LHCN-M2 (cell line): Measurements from ENCODE around the gene AHCYL1. TPM values are rescaled to one million over a fixed set of nuclear protein-coding genes. Genes with fewer than 3 reads are reported as not detected.

Source experiments
- DNase-seq: peaks from one replicate; pipeline ENCODE4 v3.0.0-alpha.2; 2012; ENCODE audit warnings: low read depth
- total RNA-seq: library from RNA; depleted of rRNA; stranded (reverse); fragments of >200 nt; gene quantifications from 2 replicates; pipeline ENCODE4 v1.2.3, GENCODE V29; 2014

AHCYL1 gene
- total RNA-seq, 1 experiment from 2014 or later, result 33.0 TPM

DNA sequence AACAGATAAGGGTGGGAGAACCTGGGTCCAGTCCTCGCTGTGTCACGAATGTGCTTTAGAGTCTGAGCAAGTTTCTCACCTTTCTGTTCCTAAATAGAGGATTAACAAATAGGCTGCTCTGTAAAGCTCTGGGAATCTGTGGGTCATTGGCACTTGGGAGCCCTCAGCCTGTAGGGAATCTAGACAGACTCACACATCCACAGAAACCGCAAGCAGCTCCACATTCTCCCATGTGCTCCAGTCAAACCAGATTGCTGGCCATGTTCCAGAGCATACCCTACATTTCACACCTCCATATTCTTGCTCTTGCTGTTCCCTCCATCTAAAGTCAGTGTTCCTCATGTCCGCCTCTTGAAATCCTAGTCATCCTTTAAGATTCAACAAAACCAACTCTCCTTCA is 7.8 kb upstream of the AHCYL1 start:
- DNase-seq, result no peak

DNA sequence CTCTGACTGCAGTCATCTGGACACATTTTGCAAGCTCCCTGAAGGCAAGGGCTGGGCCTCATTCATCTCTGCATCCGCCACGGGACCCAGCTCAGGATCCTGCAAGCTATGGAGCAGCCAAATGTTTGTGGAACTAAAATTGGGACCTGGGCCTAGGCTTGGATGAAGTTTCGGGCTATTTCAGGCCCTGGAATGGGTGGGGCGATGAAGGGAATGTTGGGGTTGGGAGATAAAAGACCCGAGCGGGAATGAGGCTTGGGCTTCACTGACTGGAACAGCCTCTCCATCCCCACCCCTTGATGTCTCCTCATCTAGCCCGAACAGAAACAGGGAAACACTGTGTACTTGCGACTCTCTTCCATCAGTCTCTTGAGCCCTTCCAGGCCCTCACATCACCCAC is 7.3 kb upstream of the AHCYL1 start:
- no peak for DNase-seq

DNA sequence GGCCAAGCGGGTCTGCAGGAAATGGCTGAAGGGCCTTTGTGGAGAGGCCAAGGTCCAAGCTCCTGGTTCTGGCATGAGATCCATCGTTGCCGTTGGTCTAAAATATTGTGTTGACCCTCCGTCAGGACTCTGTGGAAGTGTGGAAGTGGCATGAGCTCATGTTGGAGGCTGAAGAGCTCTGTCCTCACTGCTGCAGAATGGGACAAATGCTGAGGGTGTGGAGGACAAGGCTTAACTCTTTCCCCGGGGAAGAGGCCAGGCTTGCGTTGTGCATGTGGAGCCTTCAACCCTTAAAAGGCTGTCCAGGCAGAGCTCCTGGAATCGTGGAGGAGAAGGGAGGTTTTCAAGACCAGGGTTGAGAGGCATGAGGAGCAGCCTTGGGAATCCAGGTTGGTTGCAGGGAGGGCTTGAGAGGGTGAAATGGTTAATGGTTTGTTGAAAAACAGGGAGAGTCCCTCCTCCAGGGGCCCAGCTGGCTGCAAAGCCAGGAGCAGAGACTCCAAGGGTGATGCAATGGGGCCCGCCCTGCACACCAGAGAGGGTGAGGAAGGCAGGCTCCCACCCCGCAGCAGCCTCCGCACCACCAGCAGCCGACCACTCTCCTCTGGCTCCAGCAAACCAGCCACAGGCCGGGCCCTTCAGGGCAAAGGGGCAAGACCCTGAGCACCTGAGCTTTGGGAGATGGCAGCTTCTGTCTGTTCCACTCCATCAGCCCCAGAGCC is 6.7 kb upstream of the AHCYL1 start:
- DNase-seq, result no peak

DNA sequence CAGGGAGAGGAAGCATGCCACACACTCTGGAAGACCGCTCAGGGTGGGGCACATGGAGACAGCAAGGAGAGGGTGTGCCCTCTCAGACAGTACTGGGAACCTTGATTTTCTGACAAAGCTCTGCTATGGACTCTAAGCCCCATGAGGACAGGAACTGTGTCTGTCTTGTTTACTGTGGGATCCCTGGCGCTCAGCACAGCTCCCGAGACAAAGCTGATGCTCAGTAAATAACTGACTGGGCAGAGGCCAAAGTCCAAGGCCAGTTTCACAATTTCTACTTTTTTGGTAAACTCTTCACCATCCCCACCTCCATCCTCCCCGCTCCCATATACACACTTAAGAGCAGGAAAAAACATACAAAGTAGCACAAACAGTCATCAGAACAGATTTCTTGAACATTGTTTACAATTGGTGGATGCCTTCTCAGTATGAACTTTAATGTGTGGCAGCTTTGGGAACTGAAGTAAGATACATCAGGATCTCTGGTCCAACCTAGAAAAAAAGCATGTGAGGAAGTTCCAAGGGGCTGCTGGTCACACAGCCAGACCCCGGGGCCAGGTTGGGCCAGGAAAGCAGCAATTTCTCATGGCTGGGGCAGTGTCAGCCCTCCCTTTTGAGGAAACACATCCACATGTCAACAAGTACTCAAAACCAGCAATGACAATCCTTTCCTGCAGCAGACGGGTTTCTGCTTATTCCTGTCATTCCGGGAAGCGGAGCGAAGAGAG is 5.6 kb upstream of the AHCYL1 start:
- no peak for DNase-seq

DNA sequence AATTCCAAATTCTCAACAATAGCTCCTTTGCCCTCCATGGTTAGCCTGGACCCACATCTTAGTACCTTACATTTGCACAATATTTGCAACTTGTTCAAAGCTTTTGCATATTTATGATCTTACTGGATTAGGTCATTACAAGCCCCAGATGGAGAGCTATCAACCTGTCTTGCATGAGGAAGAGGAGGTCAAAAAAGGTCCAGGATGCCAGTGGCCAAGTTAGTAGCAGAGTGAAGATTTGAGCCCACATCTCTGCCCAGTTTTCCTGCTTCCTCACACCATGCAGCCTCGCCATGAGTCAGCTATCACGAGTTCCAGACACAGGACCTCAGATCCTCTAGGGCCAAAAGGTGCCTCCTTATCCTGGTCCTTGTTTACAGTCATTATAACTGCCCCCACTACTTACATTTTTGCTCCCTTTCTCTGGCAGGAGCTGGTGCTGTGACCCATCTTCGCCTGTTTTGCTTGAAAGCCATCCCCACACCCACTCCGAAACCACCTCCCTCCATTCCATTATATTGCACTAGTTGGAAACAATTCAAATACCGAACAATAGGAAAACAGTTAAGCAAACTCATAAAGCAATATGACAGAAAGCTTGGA is 5.0 kb upstream of the AHCYL1 start:
- peak; percentile 75 for DNase-seq

DNA sequence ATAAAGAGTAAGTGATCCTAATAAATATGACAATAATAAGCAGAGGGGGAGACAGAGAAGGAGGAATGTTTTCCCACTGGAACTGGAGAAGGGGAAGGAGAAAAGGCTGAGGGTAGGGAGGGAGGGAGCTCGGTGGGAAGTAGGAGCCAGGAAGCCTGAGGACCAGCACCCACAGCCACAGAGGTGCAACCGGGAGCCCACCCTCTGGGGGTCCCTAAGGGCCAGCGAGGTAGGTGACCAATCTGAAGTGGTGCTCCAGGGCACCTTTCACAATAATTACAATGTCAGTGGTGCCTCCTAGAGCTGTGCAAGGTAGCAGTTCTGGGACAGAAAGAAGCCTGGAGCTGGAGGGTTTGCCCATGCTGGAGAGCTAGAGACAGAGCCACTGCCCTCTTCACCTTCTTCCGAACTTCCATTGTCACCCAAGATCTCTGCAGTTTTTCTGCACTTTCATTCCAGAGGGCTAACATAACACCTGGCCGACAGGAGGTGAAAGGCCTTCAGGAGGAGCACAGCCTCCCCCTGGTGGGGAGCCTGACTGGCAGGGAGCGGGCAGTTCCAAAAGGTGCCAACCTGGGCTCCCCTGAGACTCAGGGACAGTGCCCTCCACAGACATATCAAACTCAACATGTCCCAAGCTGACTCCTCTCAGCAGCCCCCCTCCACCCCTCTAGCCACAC is 4.1 kb upstream of the AHCYL1 start:
- DNase-seq, result no peak

DNA sequence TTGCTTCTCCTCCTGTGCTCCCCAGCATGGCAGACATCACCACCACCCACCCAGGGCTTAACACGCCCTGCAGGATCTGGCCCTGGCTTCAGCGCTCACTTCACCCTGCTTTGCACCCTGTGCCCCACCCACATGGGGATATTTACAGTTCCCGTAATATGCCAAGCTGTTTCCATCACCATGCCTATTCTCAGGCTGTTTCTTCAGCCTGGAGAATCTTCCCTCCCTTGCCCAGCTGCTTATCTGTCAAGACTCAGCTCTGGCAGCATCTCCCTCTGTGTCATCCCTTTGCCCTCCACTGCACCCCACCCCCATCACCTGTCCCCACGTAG is 3.6 kb upstream of the AHCYL1 start:
- no peak for DNase-seq

DNA sequence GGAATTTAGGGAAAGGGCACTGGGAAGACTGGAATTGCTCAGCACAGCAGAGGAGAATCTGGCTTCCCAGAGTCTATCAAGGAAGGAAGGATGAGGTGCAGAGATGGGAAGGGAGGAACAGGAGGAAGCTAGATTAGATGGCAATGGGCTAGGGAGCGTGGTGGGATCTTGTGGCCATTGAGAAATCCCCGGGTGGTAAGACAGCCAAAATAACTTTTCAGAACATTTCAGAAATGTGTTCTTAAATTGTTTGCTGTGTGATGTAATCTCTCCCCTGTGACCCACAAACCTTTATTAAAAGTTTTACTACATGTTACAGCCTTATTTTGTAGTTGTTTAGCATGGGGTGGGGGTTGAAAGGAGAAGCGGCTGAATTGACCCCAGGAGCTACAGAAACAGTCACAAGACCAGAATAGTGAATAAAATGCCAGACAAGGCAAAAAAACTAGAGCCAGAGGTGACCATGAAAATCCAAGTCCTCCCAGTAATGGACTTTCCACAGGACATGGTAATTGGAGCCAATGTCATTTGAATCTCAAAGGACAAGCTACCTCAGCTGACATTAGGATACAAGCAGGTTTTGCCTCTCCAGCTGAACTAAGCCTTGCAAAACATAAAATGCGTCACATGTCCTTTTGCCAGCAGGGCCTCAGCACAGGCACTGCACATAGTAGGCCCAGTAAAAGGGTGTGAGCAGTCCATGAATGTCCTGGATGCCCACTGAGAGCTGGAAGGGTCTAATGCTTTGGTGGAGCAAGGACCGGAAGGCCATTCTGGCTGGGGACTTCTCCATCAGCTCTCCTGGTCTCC is 980 bp upstream of the AHCYL1 start:
- DNase-seq, result no peak

DNA sequence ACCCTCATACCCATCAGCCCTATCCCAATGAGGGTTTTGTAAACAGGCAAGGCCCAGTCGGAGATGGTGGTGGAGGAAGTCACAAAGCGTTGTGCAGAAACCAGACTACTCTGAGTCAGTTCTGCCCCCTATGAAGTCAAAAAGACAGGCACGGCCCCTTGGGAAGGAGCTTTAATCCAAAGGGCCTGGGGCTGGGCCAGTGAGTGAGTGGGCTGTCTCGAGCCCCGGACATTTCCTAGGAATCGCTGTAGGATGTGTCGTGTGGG is 442 bp upstream of the AHCYL1 start:
- DNase-seq, result peak; percentile 69

DNA sequence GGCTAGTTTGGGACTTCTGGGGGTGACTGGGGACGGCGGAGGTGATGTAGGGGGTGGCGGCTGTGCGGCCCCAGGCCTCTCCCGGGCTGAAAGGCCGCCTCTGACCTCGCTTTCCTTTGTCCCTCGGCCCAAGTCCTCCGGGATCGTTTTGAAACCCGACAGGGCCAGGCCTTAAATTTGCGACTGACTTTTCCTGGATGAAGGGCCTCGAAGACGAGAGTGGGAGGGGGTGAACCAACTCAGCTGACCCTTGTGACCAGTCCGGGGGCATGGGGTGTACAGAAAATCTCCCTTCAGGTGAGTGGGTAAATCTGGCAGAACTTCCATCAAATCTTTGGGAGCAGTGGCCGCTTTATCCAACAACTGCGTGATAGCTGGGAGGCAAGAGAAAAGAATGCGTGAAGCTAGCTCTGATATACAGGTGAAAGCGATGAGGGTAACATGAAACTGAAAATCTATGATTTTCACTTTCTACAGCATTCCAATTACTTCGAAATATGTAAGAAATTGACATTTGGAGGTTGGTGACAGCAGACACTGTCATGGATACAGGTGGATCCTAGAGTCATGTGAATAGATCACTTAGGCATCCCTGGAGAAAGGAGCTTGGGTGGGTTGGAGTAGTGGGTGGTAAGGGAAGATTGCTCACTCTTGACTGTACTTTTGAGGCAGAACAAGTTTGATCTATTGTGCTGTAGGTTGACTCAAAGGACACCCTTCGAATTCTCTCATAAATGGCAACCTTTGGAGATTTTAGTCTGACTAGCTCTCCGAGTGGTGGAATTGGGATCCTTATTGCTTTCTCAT is 885 bp downstream of the AHCYL1 start:
- no peak for DNase-seq

DNA sequence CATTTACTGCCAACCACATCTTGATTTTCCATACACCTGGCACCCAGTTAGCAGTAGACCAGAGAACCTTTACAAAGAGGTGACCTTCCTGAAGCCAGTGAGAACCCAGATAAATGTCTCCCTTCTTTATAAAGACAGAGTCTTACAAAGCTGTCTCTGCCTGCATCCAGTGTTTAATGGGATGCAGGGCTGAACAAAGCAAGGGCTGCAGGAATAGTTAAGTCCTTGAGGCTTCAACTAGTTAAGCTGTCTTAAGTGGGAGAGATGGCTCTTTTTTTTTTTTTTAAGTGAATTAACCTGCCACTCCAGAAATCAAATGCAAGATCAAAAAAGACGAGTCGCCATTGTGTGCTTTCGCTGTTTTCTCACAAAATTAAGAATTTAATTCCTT is 1.5 kb downstream of the AHCYL1 start:
- no peak for DNase-seq

DNA sequence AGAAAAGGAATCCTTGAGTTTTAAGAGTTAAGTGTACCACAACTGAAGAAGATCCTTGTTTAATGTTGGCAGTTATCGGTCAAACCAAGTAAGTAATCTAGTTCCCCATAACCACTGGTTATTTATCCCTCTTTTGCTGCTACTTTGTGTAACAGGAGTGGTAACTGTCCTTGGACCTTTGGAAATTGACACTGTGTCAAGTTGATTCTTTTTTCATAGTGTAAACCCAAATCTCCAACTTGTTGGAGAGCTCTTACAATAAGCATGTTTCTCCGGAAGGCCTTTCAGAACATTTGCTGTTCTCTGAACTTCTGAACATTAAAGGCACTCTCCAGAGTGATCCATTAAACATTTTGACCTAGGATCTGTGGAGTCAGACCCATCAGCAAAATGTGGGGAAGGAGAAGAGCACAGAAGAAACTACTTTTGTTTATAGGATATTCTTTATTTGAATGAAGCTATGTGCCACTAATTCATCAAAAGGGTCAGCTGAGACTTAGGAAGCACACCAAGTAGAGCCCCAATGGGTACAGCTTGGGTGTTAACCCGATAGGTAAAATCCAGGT is 3.9 kb downstream of the AHCYL1 start:
- DNase-seq, result no peak

DNA sequence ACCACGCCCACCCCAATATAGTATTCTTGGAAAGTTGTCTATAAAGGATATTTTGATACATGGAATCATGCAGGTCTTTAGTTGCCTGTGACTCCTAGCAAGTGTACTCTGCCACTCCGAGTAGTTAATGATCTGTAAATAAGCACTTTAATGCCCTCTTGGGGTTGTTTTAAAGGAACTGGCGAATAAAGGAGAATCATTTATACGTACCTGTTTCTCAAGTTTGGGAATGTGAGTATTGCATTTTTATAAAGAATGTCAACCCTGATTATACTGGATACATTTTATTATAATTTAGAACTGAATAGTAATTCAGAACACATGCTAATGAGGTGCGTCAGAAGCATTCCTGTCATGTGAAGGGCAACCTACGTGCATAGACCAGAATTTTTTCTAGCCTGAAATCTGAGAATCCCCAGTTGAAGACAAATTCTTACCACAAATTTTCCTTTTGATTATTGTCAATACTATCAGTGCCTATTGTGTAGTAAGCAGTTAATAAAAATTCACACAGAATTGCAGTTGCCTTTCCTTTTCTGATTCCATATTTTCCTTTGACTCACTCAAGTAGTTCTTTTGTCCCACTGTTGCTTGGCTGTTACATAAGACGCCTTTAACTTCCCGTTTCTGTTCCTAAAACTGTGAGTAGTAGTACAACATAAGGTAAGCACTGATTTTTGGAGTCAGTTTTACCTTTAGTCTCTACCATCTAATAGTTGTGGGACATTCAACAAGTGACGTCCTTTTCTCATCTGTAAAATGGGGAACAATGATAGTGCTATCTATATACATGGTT is 5.1 kb downstream of the AHCYL1 start:
- DNase-seq, result no peak

DNA sequence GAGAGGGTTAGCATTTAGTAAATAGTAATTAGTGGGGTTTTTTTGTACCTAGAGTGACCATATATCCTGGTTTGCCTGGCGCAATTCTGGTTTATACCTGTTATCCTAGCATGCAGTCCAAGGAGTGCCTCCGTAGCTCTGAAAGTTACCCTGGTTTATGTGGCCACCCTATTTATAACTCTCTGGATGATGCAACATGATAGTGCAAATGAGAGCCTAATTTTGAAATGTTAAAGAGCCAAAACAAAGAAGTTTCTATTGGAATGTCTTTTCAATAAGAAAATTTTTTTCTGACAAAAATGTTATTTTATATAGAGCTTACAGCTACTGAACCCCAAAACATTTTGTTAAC is 5.7 kb downstream of the AHCYL1 start:
- no peak for DNase-seq

DNA sequence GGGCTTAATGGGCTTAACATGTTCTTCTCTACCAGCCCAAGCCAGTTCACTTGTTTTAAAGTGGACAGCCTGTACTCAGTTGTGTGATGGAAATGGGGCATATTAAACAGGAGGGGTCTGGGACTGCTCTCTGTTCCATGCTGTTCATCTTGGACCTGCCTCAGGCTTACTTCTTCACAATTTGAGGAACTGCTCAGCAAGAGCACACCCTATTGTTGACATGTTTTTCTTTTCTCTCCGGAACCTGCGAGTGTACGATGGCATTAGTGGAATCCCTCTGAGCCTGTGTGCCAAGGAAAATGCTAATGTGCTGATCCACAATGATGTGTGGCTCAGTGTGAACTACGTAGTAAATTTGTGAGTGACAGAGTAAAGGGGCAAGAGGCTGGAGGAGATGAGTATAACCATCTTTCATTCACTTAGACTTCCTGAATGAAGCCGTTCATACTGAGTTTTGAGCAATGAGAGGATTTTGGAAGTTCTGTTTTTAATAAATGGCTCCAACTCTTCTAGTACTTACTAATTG is 6.9 kb downstream of the AHCYL1 start:
- no peak for DNase-seq

DNA sequence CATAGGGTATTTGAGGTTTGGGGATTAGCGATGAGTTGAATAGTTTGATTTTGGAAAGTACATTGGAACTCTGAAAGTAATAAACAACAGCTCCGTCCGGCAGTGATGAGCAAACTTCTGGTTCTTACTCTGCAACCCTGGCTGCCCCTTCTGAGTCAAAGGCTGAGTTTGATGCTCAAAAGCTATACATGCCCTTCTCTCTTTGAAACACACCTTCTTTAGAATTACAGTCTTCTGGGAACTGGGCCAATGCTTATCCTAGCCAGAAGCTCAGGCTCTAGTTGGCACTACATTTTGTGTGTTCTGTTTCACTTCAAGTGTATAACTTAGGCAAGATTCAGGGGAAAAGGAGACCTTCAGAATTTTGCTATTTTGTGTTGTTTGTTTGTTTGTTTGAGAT is 9.3 kb downstream of the AHCYL1 start:
- no peak for DNase-seq

DNA sequence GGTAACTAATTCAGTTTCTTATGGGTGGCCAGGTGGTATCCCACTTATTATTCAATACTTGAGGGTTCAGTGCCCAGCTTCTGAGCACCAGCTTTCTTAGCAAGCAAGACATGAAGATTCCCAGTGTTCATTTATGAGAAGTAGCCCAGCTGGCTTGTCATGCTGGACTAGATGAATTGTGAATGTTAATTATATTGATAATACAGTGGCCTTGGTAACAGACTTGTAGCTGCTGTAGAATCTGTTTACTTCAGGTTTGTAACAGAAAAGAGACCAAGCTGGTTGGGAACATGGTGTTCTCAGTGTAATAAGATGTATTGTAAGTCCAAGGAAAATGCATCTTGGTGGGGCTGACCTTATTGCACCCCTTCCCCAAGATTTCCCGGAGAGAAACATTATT is 10.1 kb downstream of the AHCYL1 start:
- no peak for DNase-seq

DNA sequence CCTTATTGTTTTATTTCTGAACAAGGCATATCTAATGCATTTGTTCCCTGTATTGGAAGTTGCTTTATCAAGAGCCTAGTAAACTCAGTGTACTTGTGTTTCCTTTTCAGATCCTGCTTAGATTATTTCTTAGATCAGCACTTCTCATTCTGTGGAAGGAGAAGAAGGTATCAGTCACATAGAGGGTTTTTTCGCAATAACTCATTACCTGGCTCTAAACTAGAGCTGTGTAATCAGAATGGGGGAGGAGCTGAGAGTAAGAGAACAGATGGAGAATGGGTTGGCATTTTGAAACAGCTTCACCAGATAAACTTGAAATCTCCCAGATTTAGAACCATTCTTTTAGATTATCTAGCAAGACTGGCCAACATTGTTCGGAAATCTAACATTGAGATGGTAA is 11.0 kb downstream of the AHCYL1 start:
- DNase-seq, result no peak

DNA sequence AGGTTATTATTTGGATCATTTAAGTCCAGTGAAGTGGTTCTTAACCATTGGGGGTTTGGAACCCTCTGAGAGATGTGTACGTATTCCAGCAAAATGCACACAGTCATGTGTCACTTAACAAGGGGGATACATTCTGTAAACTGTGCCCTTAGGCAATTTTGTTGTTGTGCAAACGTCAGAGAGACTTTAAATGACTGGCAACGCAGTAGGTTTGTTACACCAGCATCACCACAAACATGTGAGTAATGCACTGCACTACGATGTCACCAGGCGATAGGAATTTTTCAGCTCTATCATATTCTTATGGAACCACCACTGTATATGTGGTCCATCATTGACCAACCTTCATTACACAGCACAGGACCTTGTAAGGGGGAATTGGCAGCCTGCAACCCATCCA is 11.9 kb downstream of the AHCYL1 start:
- no peak for DNase-seq
